DOHH2 (cell line): ENCODE data around the gene STPG4.

Experiments used
- CTCF ChIP-seq: fragments of 200-600 bp; sonication (generic); IDR thresholded peaks from one replicate; pipeline ENCODE4 v1.5.1; 2014; ENCODE audit warnings: antibody characterized with exemption, mild to moderate bottlenecking, low read depth, low read length; ENCODE audit not compliant: poor library complexity, severe bottlenecking
- EZH2phosphoT487 ChIP-seq: fragments of 200-600 bp; sonication (generic); IDR thresholded peaks from 2 replicates; pipeline ENCODE4 v1.6.1; 2017; ENCODE audit warnings: borderline replicate concordance, mild to moderate bottlenecking, antibody characterized with exemption, low read length, moderate library complexity, mixed read lengths

- TF ChIP-seq CTCF (no peak), EZH2phosphoT487 (no peak)
Measured at GRCh38 chr2:47118581-47118980, 36.5 kb downstream of the STPG4 start.
